GM12892 (cell line): Measurements from ENCODE around the gene MSANTD1.
A peak's percentile ranks its signal among the peaks of the same experiment; 100 is the strongest.

Source experiments
- DNase-seq: peaks from one replicate; pipeline ENCODE4 v3.0.0; 2011; ENCODE audit not compliant: insufficient read length
- FAIRE-seq: peaks from 2 replicates; lab custom pipeline; 2011; peaks lifted over from hg19 to GRCh38; lab: Jason Lieb, UNC
- POLR2A ChIP-seq: IDR thresholded peaks from 2 replicates; pipeline ENCODE4 v1.6.1; 2011; ENCODE audit warnings: low read depth, low read length, control low read depth
- POLR2AphosphoS5 ChIP-seq: IDR thresholded peaks from 2 replicates; pipeline ENCODE4 v1.6.1; 2011; ENCODE audit warnings: low read depth, low read length, control low read depth
- TAF1 ChIP-seq: IDR thresholded peaks from 2 replicates; pipeline ENCODE4 v1.6.1; 2011; ENCODE audit warnings: low read depth, mild to moderate bottlenecking, control low read depth, low read length, borderline replicate concordance

The MSANTD1 gene

GRCh38 chr4:3237266-3237665 is 11.7 kb upstream of the MSANTD1 start:
- TF ChIP-seq POLR2AphosphoS5 = no peak
- TF ChIP-seq TAF1 = no peak
- TF ChIP-seq POLR2A = no peak
- DNase-seq = no peak
- no peak for FAIRE-seq

DNA sequence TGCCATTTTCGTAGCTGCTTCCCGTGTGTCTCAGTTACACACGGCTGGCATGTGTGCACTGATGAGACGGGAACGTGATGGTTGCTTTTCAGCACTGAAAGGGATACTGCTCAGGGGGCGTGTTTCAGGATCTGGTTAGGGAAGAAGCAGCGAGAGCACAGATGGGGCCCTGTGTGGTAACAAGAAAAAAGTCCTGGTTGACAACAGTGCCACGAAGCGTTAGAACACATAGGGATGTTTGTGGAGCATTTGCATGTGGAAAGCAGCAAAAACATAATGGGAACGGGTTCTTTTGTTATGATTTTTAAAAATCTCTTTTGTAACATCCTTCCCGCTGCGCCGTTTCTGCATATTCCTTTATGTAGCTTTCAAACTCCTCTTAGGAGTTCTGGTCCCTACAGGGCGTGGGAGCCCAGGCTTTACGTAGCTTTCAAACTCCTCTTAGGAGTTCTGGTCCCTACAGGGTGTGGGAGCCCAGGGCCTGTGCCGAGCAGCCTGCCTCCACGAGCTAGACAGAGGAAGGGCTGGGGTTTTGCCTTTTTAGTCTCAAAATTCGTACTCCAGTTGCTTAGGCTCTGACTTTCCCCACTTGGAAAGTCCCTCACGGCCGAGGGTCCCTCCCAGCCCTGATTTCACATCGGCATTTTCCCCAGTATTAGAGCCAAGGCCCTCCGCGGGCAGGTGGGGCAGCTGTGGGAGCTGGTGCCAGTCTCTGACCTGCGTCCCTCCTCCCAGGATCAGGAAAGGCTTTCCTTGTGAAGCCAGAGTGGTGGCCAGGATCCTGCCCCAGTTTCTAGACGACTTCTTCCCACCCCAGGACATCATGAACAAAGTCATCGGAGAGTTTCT is 11.0 kb upstream of the MSANTD1 start:
- TF ChIP-seq POLR2AphosphoS5 (no peak), TAF1 (no peak), POLR2A (no peak)
- no peak for DNase-seq
- no peak for FAIRE-seq

- DNase-seq = no peak
- TF ChIP-seq POLR2A (no peak), POLR2AphosphoS5 (no peak), TAF1 (no peak)
- FAIRE-seq = no peak
Measured at GRCh38 chr4:3238721-3239120, 10.2 kb upstream of the MSANTD1 start.

DNA sequence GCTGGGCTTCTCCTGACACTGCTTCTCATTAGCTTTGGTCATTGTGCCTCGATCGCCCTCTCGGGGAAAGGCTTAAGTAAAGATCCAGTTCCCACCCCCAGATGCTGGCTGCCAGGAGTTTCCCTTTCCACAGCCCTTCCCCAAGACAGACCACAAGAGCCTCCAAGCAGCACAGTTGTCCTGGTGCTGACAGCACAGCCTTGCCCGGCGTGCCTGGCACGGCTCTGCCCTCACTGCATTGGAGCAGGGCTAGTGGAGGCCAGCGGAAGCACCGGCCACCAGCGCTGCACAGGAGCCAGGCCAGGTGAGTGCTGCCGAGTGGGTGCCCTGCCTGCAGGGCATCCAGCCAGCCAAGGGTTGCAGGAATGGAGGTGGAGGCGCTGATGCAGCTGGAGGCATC is 9.7 kb upstream of the MSANTD1 start:
- TF ChIP-seq POLR2AphosphoS5 = no peak
- no peak for TF ChIP-seq POLR2A
- TF ChIP-seq TAF1 = no peak
- DNase-seq = no peak
- no peak for FAIRE-seq

DNA sequence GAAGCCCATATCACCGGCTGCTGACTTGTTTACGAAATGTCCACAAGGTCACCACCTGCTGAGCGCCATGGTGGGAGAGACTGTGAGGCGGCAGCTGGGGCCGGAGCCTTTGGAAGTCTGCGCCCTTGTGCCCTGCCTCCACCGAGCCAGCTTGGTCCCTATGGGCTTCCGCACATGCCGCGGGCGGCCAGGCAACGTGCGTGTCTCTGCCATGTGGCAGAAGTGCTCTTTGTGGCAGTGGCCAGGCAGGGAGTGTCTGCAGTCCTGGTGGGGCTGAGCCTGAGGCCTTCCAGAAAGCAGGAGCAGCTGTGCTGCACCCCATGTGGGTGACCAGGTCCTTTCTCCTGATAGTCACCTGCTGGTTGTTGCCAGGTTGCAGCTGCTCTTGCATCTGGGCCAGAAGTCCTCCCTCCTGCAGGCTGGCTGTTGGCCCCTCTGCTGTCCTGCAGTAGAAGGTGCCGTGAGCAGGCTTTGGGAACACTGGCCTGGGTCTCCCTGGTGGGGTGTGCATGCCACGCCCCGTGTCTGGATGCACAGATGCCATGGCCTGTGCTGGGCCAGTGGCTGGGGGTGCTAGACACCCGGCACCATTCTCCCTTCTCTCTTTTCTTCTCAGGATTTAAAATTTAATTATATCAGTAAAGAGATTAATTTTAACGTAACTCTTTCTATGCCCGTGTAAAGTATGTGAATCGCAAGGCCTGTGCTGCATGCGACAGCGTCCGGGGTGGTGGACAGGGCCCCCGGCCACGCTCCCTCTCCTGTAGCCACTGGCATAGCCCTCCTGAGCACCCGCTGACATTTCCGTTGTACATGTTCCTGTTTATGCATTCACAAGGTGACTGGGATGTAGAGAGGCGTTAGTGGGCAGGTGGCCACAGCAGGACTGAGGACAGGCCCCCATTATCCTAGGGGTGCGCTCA is 8.7 kb upstream of the MSANTD1 start:
- FAIRE-seq = no peak
- DNase-seq = no peak
- TF ChIP-seq TAF1 (no peak), POLR2AphosphoS5 (no peak), POLR2A (no peak)

- no peak for DNase-seq
- no peak for TF ChIP-seq TAF1
- TF ChIP-seq POLR2A = no peak
- TF ChIP-seq POLR2AphosphoS5 = no peak
Measured at GRCh38 chr4:3240936-3241522, 7.9 kb upstream of the MSANTD1 start.

DNA sequence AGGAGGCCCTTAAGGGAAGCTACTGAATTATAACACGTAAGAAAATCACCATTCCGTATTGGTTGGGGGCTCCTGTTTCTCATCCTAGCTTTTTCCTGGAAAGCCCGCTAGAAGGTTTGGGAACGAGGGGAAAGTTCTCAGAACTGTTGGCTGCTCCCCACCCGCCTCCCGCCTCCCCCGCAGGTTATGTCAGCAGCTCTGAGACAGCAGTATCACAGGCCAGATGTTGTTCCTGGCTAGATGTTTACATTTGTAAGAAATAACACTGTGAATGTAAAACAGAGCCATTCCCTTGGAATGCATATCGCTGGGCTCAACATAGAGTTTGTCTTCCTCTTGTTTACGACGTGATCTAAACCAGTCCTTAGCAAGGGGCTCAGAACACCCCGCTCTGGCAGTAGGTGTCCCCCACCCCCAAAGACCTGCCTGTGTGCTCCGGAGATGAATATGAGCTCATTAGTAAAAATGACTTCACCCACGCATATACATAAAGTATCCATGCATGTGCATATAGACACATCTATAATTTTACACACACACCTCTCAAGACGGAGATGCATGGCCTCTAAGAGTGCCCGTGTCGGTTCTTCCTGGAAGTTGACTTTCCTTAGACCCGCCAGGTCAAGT is 6.9 kb upstream of the MSANTD1 start:
- FAIRE-seq (no peak), DNase-seq (no peak)
- TF ChIP-seq POLR2A = no peak
- no peak for TF ChIP-seq POLR2AphosphoS5
- no peak for TF ChIP-seq TAF1

More at GRCh38 chr4:3240936-3241522, 7.9 kb upstream of the MSANTD1 start:
- FAIRE-seq = no peak

- no peak for FAIRE-seq
- DNase-seq = no peak
- TF ChIP-seq POLR2AphosphoS5 (no peak), TAF1 (no peak), POLR2A (no peak)
Measured at GRCh38 chr4:3243136-3243780, 5.7 kb upstream of the MSANTD1 start.

- TF ChIP-seq POLR2A (no peak), POLR2AphosphoS5 (0 out of 2 replicates have a peak, but pooled peaks have one; percentile 10), TAF1 (no peak)
- DNase-seq (no peak), FAIRE-seq (no peak)
Measured at GRCh38 chr4:3244002-3244401, 5.0 kb upstream of the MSANTD1 start.

DNA sequence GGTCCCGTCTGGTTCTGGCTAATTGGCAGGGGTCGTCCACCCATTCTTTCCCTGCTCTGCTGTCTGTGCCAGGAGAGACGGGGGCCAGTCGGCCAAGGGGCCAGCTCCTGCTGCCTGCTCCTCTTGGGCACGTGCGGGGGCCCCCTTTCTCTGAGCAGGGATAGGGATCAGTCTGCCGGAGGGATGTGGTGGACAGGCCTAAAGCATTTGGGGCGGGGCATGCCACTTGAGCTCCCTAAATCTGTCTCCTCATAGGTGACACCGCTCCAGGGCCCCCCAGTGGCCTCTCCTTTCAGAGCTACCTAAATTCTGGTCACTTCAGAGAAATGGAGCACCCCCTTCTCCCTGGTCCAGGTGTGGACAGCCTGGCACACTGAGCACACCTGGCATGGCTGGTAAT is 4.2 kb upstream of the MSANTD1 start:
- FAIRE-seq = no peak
- DNase-seq = no peak
- 0 out of 2 replicates have a peak, but pooled peaks have one; percentile 9 for TF ChIP-seq POLR2AphosphoS5
- no peak for TF ChIP-seq TAF1
- no peak for TF ChIP-seq POLR2A

DNA sequence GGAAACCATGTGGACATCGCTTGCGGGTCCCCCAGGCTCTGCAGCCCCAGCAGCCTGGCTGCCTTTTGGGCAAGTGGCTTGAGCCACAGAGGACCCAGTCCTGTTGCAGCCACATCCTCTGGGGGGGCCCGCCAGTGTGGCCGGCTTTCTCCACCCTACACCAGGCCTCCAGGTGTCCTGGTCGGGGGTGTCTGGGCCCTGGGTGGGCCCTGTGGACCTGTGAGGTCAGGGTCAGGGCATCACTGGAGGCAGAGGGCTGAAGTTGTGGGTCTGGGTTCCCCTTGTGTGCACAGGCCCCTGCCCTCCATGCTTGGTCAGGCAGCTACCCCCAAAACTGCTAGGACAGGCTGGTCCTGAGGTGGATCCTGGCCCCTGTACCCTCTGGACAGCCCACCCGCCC is 3.3 kb upstream of the MSANTD1 start:
- DNase-seq = no peak
- no peak for TF ChIP-seq POLR2AphosphoS5
- no peak for TF ChIP-seq POLR2A
- TF ChIP-seq TAF1 = no peak
- FAIRE-seq = no peak
